H1 (cell line): ENCODE data around the gene GALNT5. TPM values are rescaled to one million over a fixed set of nuclear protein-coding genes. Genes with fewer than 3 reads are reported as not detected.

ENCODE experiments used
- CTCF ChIA-PET: fragments of 300-600 bp; sonication (Branson Sonifier 250); formaldehyde crosslinking; loops from one replicate; lab custom pipeline; 2021; ENCODE audit not compliant: partially characterized antibody; lab: Charles Lee
- POLR2A ChIA-PET: fragments of 300-600 bp; sonication (Branson Sonifier 250); formaldehyde crosslinking; loops from one replicate; lab custom pipeline; 2021; ENCODE audit warnings: inconsistent platforms; ENCODE audit not compliant: partially characterized antibody; lab: Charles Lee
- DNase-seq, 2 experiments: peaks; one replicate each; pipeline versions ENCODE4 v3.0.0 to v3.0.0-alpha.2; 2010 to 2022; ENCODE audit warnings: low spot score in 2 of 2, low read depth in 1 of 2, mixed read lengths in 1 of 2
- FAIRE-seq: peaks from 2 replicates; lab custom pipeline; 2011; peaks lifted over from hg19 to GRCh38; lab: Jason Lieb, UNC
- H2AFZ ChIP-seq: 2 replicates; pipeline ENCODE4 v1.8.1; 2012; ENCODE audit warnings: low read length, inconsistent platforms
- H2AK5ac ChIP-seq: 2 replicates; pipeline ENCODE4 v1.6.1; 2013; ENCODE audit warnings: low read depth, low read length
- H2BK120ac ChIP-seq: replicated peaks from 2 replicates; pipeline ENCODE3; 2013; ENCODE audit warnings: low read depth, low read length, inconsistent platforms
- H2BK12ac ChIP-seq: 2 replicates; pipeline ENCODE4 v1.6.1; 2013; ENCODE audit warnings: low read depth, low read length
- H2BK15ac ChIP-seq: 2 replicates; pipeline ENCODE4 v1.6.1; 2013; ENCODE audit warnings: low read length
- H2BK20ac ChIP-seq: 2 replicates; pipeline ENCODE4 v1.6.1; 2013; ENCODE audit warnings: low read length
- H2BK5ac ChIP-seq: 2 replicates; pipeline ENCODE4 v1.6.1; 2013; ENCODE audit warnings: low read depth, low read length
- H3K14ac ChIP-seq: 2 replicates; pipeline ENCODE4 v1.6.1; 2013; ENCODE audit warnings: inconsistent platforms; ENCODE audit not compliant: insufficient read length
- H3K18ac ChIP-seq: 2 replicates; pipeline ENCODE4 v1.6.1; 2013; ENCODE audit warnings: low read length; ENCODE audit errors: extremely low read depth
- H3K23ac ChIP-seq: 2 replicates; pipeline ENCODE4 v1.6.1; 2013; ENCODE audit warnings: inconsistent platforms; ENCODE audit not compliant: insufficient read length
- H3K23me2 ChIP-seq: 2 replicates; pipeline ENCODE4 v1.6.1; 2013; ENCODE audit warnings: low read depth, low read length
- H3K27ac ChIP-seq: 2 replicates; pipeline ENCODE4 v1.6.1; 2011; ENCODE audit warnings: low read depth, low read length, inconsistent platforms
- H3K27me3 ChIP-seq, 4 experiments: replicated peaks in 1 of 4; 1 replicate in 1 of 4; 2 replicates in 3 of 4; pipeline versions ENCODE4 v1.6.1 to v1.8.1; 2011 to 2013; ENCODE audit warnings: low read length in 3 of 4, mild to moderate bottlenecking in 3 of 4, inconsistent platforms in 2 of 4, mixed read lengths in 2 of 4, moderate library complexity in 1 of 4; ENCODE audit not compliant: control insufficient read depth in 3 of 4, insufficient read depth in 3 of 4; ENCODE audit errors: extremely low read depth in 1 of 4
- H3K36me3 ChIP-seq, 4 experiments: 2 replicates each; pipeline versions ENCODE4 v1.6.1 to v1.8.1; 2011 to 2013; ENCODE audit warnings: mild to moderate bottlenecking in 4 of 4, low read length in 3 of 4, moderate library complexity in 2 of 4, control low read depth in 1 of 4, inconsistent platforms in 1 of 4; ENCODE audit not compliant: insufficient read depth in 4 of 4, control insufficient read depth in 2 of 4
- H3K4ac ChIP-seq: replicated peaks from 2 replicates; pipeline ENCODE3; 2013; ENCODE audit warnings: low read length, low read depth, mixed read lengths, inconsistent platforms; ENCODE audit not compliant: insufficient read length
- H3K4me1 ChIP-seq, 4 experiments: replicated peaks in 1 of 4; 1 replicate in 1 of 4; 2 replicates in 3 of 4; pipeline versions ENCODE4 v1.6.1 to v1.8.1; 2011 to 2013; ENCODE audit warnings: low read length in 3 of 4, inconsistent platforms in 2 of 4, mixed read lengths in 1 of 4; ENCODE audit not compliant: insufficient read depth in 4 of 4, control insufficient read depth in 3 of 4
- H3K4me2 ChIP-seq, 2 experiments: 2 replicates each; pipeline versions ENCODE4 v1.6.1 to v1.8.1; 2011 to 2013; ENCODE audit warnings: low read depth in 2 of 2, low read length in 2 of 2, control low read depth in 1 of 2, inconsistent platforms in 1 of 2, mild to moderate bottlenecking in 1 of 2; ENCODE audit not compliant: insufficient read depth in 1 of 2
- H3K4me3 ChIP-seq, 4 experiments: fragments of 200-600, 300-600 bp in 1 of 4; sonication (generic), shearing (Covaris generic), sonication (Bioruptor Twin) in 1 of 4; 2 replicates each; pipeline versions ENCODE4 v1.5.1 to v1.8.1; 2011 to 2016; ENCODE audit warnings: low read length in 4 of 4, low read depth in 3 of 4, control low read depth in 2 of 4, inconsistent platforms in 2 of 4, mild to moderate bottlenecking in 2 of 4, mixed read lengths in 1 of 4, moderate library complexity in 1 of 4; ENCODE audit not compliant: insufficient read depth in 2 of 4; ENCODE audit errors: extremely low read depth in 1 of 4
- H3K56ac ChIP-seq: replicated peaks from 2 replicates; pipeline ENCODE3; 2013; ENCODE audit warnings: low read depth, mild to moderate bottlenecking, mixed read lengths, low read length, inconsistent platforms; ENCODE audit not compliant: insufficient read length
- H3K79me1 ChIP-seq: 2 replicates; pipeline ENCODE4 v1.6.1; 2013; ENCODE audit warnings: low read depth, low read length, control low read depth
- H3K79me2 ChIP-seq, 2 experiments: 2 replicates each; pipeline versions ENCODE4 v1.6.1 to v1.8.1; 2012 to 2013; ENCODE audit warnings: low read length in 2 of 2, mild to moderate bottlenecking in 2 of 2, inconsistent platforms in 1 of 2; ENCODE audit not compliant: insufficient read depth in 2 of 2, control insufficient read depth in 1 of 2
- H3K9ac ChIP-seq, 4 experiments: replicated peaks in 1 of 4; 1 replicate in 1 of 4; 2 replicates in 3 of 4; pipeline versions ENCODE4 v1.6.1 to v1.8.1; 2011 to 2013; ENCODE audit warnings: low read depth in 3 of 4, low read length in 3 of 4, control low read depth in 2 of 4, mild to moderate bottlenecking in 2 of 4, moderate library complexity in 2 of 4, inconsistent platforms in 1 of 4; ENCODE audit errors: extremely low read depth in 1 of 4
- H3K9me3 ChIP-seq, 2 experiments: 2 replicates each; pipeline versions ENCODE4 v1.6.1 to v1.8.1; 2012 to 2013; ENCODE audit warnings: mild to moderate bottlenecking in 2 of 2, moderate library complexity in 2 of 2, control low read depth in 1 of 2, inconsistent platforms in 1 of 2, low read depth in 1 of 2, low read length in 1 of 2, mixed read lengths in 1 of 2; ENCODE audit not compliant: insufficient read depth in 2 of 2
- H4K20me1 ChIP-seq, 2 experiments: replicated peaks in 1 of 2; 2 replicates each; pipeline versions ENCODE3 to v1.8.1; 2011 to 2013; ENCODE audit warnings: inconsistent platforms in 2 of 2, low read length in 2 of 2, mild to moderate bottlenecking in 1 of 2; ENCODE audit not compliant: insufficient read depth in 2 of 2, control insufficient read depth in 1 of 2
- H4K5ac ChIP-seq: 2 replicates; pipeline ENCODE4 v1.6.1; 2013; ENCODE audit warnings: low read length, low read depth, mixed read lengths, inconsistent platforms; ENCODE audit not compliant: insufficient read length
- H4K8ac ChIP-seq: 2 replicates; pipeline ENCODE4 v1.8.0; 2013; ENCODE audit warnings: mild to moderate bottlenecking, moderate library complexity, low read length, inconsistent platforms; ENCODE audit not compliant: insufficient read depth; ENCODE audit errors: extremely low read depth
- H4K91ac ChIP-seq: replicated peaks from 2 replicates; pipeline ENCODE3; 2013; ENCODE audit warnings: low read length, mixed read lengths, inconsistent platforms; ENCODE audit not compliant: insufficient read length
- CTBP2 ChIP-seq: IDR thresholded peaks from 2 replicates; pipeline ENCODE4 v1.7.0; 2011; ENCODE audit warnings: borderline replicate concordance, mild to moderate bottlenecking, moderate library complexity, mixed read lengths, low read length; ENCODE audit not compliant: insufficient read depth, insufficient read length
- KDM1A ChIP-seq: fragments of 200-600, 300-600 bp; sonication (generic); IDR thresholded peaks from 2 replicates; pipeline ENCODE4 v1.7.1; 2016; ENCODE audit warnings: mild to moderate bottlenecking, low read length, borderline replicate concordance
- WGBS, 2 experiments: shearing (Covaris generic) in 1 of 2; methylation state at CpG; one replicate each; pipeline versions ENCODE4 v1.1.6 to v1.1.7; 2013 to 2015; ENCODE audit warnings: low lambda C conversion rate in 2 of 2, mixed read lengths in 2 of 2, inconsistent platforms in 1 of 2, low coverage in 1 of 2, missing lambda C conversion rate in 1 of 2; ENCODE audit not compliant: insufficient replicate concordance in 2 of 2, insufficient coverage in 1 of 2, insufficient read length in 1 of 2; ENCODE audit errors: extremely low coverage in 1 of 2, missing lambda C conversion rate in 1 of 2; 5-methylcytosine and 5-hydroxymethylcytosine counted together
- polyA plus RNA-seq, 7 experiments: library from polyadenylated mRNA; depleted of rRNA in 3 of 7; stranded (reverse) in 5 of 7; unstranded in 2 of 7; fragments of >200 nt in 5 of 7; fragments of 200-250 nt in 2 of 7; gene quantifications; 1 replicate in 5 of 7; 2 replicates in 1 of 7; 4 replicates in 1 of 7; pipeline versions ENCODE4 v1.2.1 to v1.2.3, GENCODE V29; 2011 to 2013; ENCODE audit warnings: missing spikeins in 2 of 7, mixed read lengths in 2 of 7
- total RNA-seq: library from RNA; stranded (reverse); fragmentation: NEBNext Ultra II Directional; extraction: Animal tissue kit (Norgen Biotek cat#: 25700); gene quantifications from 2 replicates; pipeline ENCODE4 v1.2.1, GENCODE V29; 2021

The GALNT5 gene
- total and polyA plus RNA-seq, 2 of the 8 experiments (the other 6 are each of a cell fraction or from before 2014, with no cell fraction given), result 0.02 to 0.06 TPM

DNA sequence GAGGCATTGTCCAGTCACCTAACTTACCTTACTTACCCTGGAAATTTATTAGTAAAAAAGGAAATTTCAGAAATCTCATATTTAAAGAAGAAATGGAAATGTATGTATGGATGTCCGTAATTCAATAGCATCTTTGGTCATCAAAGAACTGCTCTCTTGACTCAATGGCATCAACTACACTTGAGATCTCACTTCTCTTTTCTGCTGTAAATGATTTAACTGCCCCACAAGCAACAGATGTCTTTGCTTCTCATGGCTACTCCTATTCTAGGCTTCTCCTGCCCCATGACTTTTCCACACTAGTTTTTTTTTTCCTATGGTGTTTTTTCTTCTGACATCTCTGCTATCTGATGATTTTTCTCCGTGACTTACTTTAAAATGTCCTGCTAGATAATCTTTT, 102.1 kb downstream of the GALNT5 start:
- TF ChIP-seq CTBP2, result no peak
- no peak for TF ChIP-seq KDM1A
- TF ChIP-seq, all 59 proteins: peak for 0
- FAIRE-seq, result no peak

More for the DNA sequence above, 102.1 kb downstream of the GALNT5 start:
- Histone ChIP-seq H3K23ac (no peak overlapping the region), H3K56ac (no peak overlapping the region), H2BK15ac (no peak overlapping the region), H3K4ac (no peak overlapping the region), H3K36me3 (no peaks in the 10 kb centered on the region), H4K8ac (no peak overlapping the region), H3K23me2 (no peaks in the 10 kb centered on the region), H3K14ac (no peak overlapping the region), H3K27me3 (peaks cover 0 to 1% (median 0%) of the 10 kb centered on the region in 4 experiments; a peak in 1 of 7 replicates), H3K4me1 (no peaks in the 10 kb centered on the region), H4K91ac (no peak overlapping the region), H3K4me3 (no peak overlapping the region), H4K20me1 (no peaks in the 10 kb centered on the region), H3K79me1 (no peaks in the 10 kb centered on the region), H2BK12ac (no peak overlapping the region), H2AK5ac (no peak overlapping the region), H3K27ac (no peak overlapping the region), H3K79me2 (no peaks in the 10 kb centered on the region), H2BK5ac (no peak overlapping the region), H4K5ac (no peak overlapping the region), H2BK120ac (no peak overlapping the region), H3K18ac (no peak overlapping the region), H2BK20ac (no peak overlapping the region), H2AFZ (no peak overlapping the region), H3K9me3 (peaks cover 10 to 12% of the 10 kb centered on the region in 2 experiments; a peak in 3 of 4 replicates), H3K4me2 (no peak overlapping the region), H3K9ac (no peak overlapping the region)
- ChIA-PET CTCF (interaction anchor here (1.4 kb wide), 1 partner anchor 32 kb away, joined by 4 read pairs; no protein-coding TSS in a partner anchor), POLR2A (no interaction called here)
- no peak for DNase-seq
- 91% methylated on average over 2 of the region's 2 CpGs; no CpG with 5 or more reads in 1 of the 2 experiments for WGBS, 2 experiments
